Ishikawa (cell line): ENCODE data around the gene NPAS1.

Source experiments
- CEBPB ChIP-seq: IDR thresholded peaks from 2 replicates; pipeline ENCODE4 v1.6.1; 2012
- EP300 ChIP-seq: IDR thresholded peaks from 2 replicates; pipeline ENCODE4 v1.6.1; 2012; ENCODE audit warnings: borderline replicate concordance
- FOXM1 ChIP-seq: IDR thresholded peaks from 2 replicates; pipeline ENCODE4 v1.6.1; 2012; ENCODE audit warnings: low read depth, borderline replicate concordance
- MAX ChIP-seq: IDR thresholded peaks from 2 replicates; pipeline ENCODE4 v1.6.1; 2012
- RAD21 ChIP-seq: IDR thresholded peaks from 2 replicates; pipeline ENCODE4 v1.6.1; 2012; ENCODE audit warnings: low read depth
- REST ChIP-seq: IDR thresholded peaks from 2 replicates; pipeline ENCODE4 v1.6.1; 2012; ENCODE audit warnings: low read depth, mild to moderate bottlenecking
- TAF1 ChIP-seq: IDR thresholded peaks from 2 replicates; pipeline ENCODE4 v1.6.1; 2012; ENCODE audit warnings: low read depth, mild to moderate bottlenecking
- ZBTB7A ChIP-seq: IDR thresholded peaks from 2 replicates; pipeline ENCODE4 v1.6.1; 2012; ENCODE audit warnings: low read depth

GRCh38 chr19:46988614-46989230 lies 30.9 kb upstream of the NPAS1 start:
- TF ChIP-seq MAX (no peak), ZBTB7A (no peak), TAF1 (no peak), CEBPB (no peak), FOXM1 (no peak), REST (no peak), RAD21 (no peak), EP300 (no peak)
